PC-3 (cell line): ENCODE data around the gene CCDC80. TPM values are rescaled to one million over a fixed set of nuclear protein-coding genes. Genes with fewer than 3 reads are reported as not detected.

ENCODE experiments used
- ATAC-seq: fragments of 200-7000 bp; cut with Tn5 transposase; 2 replicates; pipeline ENCODE4 v1.9.1; 2020; ENCODE audit warnings: mild to moderate bottlenecking, moderate library complexity
- BruUV-seq: library from RNA; stranded (reverse); fragments of 400-500 nt; replicated peaks from 2 replicates; lab custom pipeline; 2021; lab: Mats Ljungman, UMichigan
- CTCF ChIA-PET: fragments of 300-600 bp; sonication (Branson Sonifier 250); formaldehyde crosslinking; loops from one replicate; lab custom pipeline; 2022; ENCODE audit warnings: antibody characterized with exemption; lab: Charles Lee
- POLR2A ChIA-PET: fragments of 300-600 bp; sonication (Branson Sonifier 250); formaldehyde crosslinking; loops from one replicate; lab custom pipeline; 2022; ENCODE audit warnings: antibody characterized with exemption; ENCODE audit not compliant: unreplicated experiment; lab: Charles Lee
- DNase-seq: peaks from one replicate; pipeline ENCODE4 v3.0.0-alpha.2; 2015
- H2AFZ ChIP-seq: fragments of 300-600 bp; sonication (generic); 2 replicates; pipeline ENCODE4 v1.6.0; 2016; ENCODE audit warnings: antibody characterized with exemption, low read length
- H3F3A ChIP-seq: fragments of 300-600 bp; sonication (generic); one replicate; pipeline ENCODE4 v1.6.0; 2017; ENCODE audit warnings: antibody characterized with exemption, low read length, control low read depth, mild to moderate bottlenecking; ENCODE audit not compliant: unreplicated experiment
- H3K27ac ChIP-seq: fragments of 300-600 bp; sonication (generic); 2 replicates; pipeline ENCODE4 v1.5.1; 2016; ENCODE audit warnings: mild to moderate bottlenecking, low read length
- H3K27me3 ChIP-seq: fragments of 300-600 bp; sonication (generic); 2 replicates; pipeline ENCODE4 v1.6.1; 2016; ENCODE audit warnings: low read length, mixed read lengths
- H3K36me3 ChIP-seq: fragments of 300-600 bp; sonication (generic); 2 replicates; pipeline ENCODE4 v1.6.1; 2016; ENCODE audit warnings: low read depth, mixed run types, low read length, mixed read lengths
- H3K4me1 ChIP-seq: fragments of 300-600 bp; sonication (generic); 2 replicates; pipeline ENCODE4 v1.5.1; 2016; ENCODE audit warnings: low read length; ENCODE audit not compliant: insufficient read depth
- H3K4me2 ChIP-seq: fragments of 300-600 bp; sonication (generic); 2 replicates; pipeline ENCODE4 v1.6.0; 2016; ENCODE audit warnings: low read length
- H3K4me3 ChIP-seq: fragments of 300-600 bp; sonication (generic); 2 replicates; pipeline ENCODE4 v1.5.1; 2016; ENCODE audit warnings: mild to moderate bottlenecking, low read length, mixed read lengths
- H3K79me2 ChIP-seq: fragments of 300-600 bp; sonication (generic); 2 replicates; pipeline ENCODE4 v1.6.1; 2017; ENCODE audit warnings: low read length, mixed read lengths
- H3K9ac ChIP-seq: fragments of 300-600 bp; sonication (generic); 2 replicates; pipeline ENCODE4 v1.6.0; 2016; ENCODE audit warnings: mild to moderate bottlenecking, low read length
- H3K9me2 ChIP-seq: fragments of 300-600 bp; sonication (generic); replicated peaks from 2 replicates; pipeline ENCODE4 v1.6.1; 2016; ENCODE audit warnings: mixed run types, low read length, mixed read lengths
- H3K9me3 ChIP-seq: fragments of 300-600 bp; sonication (generic); 2 replicates; pipeline ENCODE4 v1.6.1; 2016; ENCODE audit warnings: low read length, mixed read lengths
- H4K20me1 ChIP-seq: fragments of 300-600 bp; sonication (generic); 2 replicates; pipeline ENCODE4 v1.6.1; 2016; ENCODE audit warnings: low read length, mixed read lengths
- EZH2 ChIP-seq: fragments of 300-600 bp; sonication (generic); IDR thresholded peaks from one replicate; pipeline ENCODE4 v1.6.1; 2017; ENCODE audit warnings: antibody characterized with exemption, mild to moderate bottlenecking, low read length; ENCODE audit not compliant: unreplicated experiment
- EZH2phosphoT487 ChIP-seq: fragments of 300-600 bp; sonication (generic); IDR thresholded peaks from 2 replicates; pipeline ENCODE4 v1.6.1; 2018; ENCODE audit warnings: mild to moderate bottlenecking, antibody characterized with exemption, low read length, borderline replicate concordance
- intact Hi-C: fragments of 100-400 bp; cut with micrococcal nuclease; formaldehyde crosslinking; loops from 2 replicates; pipeline ENCODE4 v1.9.0; 2023
- total RNA-seq: library from RNA; depleted of rRNA; stranded (reverse); fragments of >200 nt; gene quantifications from 2 replicates; pipeline ENCODE4 v1.2.3, GENCODE V29; 2014; rRNA removed
- TF ChIP-seq, protein P1 (sequence below): fragments of 300-600 bp; sonication (generic); conservative IDR thresholded peaks from 2 replicates; pipeline ENCODE4 v1.5.1; 2017; ENCODE audit warnings: antibody characterized with exemption, low read depth, mild to moderate bottlenecking, low read length

The CCDC80 gene
- total RNA-seq, 1 experiment from 2014 or later, result 17.0 TPM

DNA sequence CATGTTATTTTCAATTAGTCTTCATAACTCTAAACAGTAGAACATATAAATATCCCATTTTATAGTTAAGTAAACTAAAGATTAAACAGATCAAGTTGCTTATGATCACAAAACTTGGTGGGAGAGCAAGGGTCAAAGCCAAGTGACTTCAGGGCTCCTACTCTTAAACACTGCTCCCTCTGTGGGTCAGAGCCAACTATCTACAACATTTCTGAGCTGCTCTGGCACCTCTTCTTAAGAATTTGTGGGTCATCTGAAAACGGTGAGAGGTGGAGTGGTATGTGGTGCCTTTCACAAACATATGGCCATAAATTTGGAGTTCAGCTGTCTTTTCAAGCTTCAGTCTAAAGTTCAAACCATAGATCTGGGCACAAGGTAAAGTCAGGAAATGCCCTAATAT is 90.1 kb downstream of the CCDC80 start:
- TF ChIP-seq, protein P1, sequence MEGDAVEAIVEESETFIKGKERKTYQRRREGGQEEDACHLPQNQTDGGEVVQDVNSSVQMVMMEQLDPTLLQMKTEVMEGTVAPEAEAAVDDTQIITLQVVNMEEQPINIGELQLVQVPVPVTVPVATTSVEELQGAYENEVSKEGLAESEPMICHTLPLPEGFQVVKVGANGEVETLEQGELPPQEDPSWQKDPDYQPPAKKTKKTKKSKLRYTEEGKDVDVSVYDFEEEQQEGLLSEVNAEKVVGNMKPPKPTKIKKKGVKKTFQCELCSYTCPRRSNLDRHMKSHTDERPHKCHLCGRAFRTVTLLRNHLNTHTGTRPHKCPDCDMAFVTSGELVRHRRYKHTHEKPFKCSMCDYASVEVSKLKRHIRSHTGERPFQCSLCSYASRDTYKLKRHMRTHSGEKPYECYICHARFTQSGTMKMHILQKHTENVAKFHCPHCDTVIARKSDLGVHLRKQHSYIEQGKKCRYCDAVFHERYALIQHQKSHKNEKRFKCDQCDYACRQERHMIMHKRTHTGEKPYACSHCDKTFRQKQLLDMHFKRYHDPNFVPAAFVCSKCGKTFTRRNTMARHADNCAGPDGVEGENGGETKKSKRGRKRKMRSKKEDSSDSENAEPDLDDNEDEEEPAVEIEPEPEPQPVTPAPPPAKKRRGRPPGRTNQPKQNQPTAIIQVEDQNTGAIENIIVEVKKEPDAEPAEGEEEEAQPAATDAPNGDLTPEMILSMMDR, result no peak; the same call in 1 of the 2 replicates
- TF ChIP-seq EZH2 (no peak), EZH2phosphoT487 (no peak)
- Histone ChIP-seq H3K27me3 (no peaks in the 10 kb centered on the region), H3K9me2 (no peaks in the 10 kb centered on the region), H2AFZ (no peak overlapping the region), H3K79me2 (peaks cover 52% of the 10 kb centered on the region), H3K4me1 (peaks cover 25% of the 10 kb centered on the region), H3F3A (peaks cover 8% of the 10 kb centered on the region), H3K9me3 (no peaks in the 10 kb centered on the region), H3K4me2 (no peak overlapping the region), H4K20me1 (peaks cover 19% of the 10 kb centered on the region; the same call in 1 of the 2 replicates), H3K4me3 (no peak overlapping the region), H3K9ac (no peak overlapping the region), H3K36me3 (peaks cover 21% of the 10 kb centered on the region; the same call in 1 of the 2 replicates), H3K27ac (no peak overlapping the region)
- no peak for DNase-seq
- POLR2A ChIA-PET, result no interaction called here
- intact Hi-C loops, result no loop called here
- ATAC-seq, result no peak
- CTCF ChIA-PET, result no interaction called here
- BruUV-seq, result no TSS peak

Other genes with a start within 250 kb of the CCDC80 start
- not detected in 2 replicates for gene BTLA, start 141.7 kb downstream of the CCDC80 start, total RNA-seq
- gene ATG3, start 79.2 kb downstream of the CCDC80 start, total RNA-seq, result 117 and 120 TPM in 2 replicates
- gene SLC35A5, start 79.1 kb downstream of the CCDC80 start, total RNA-seq, result 16.0 and 17.7 TPM in 2 replicates
- not detected in 2 replicates for gene CD200R1L, start 205.7 kb upstream of the CCDC80 start, total RNA-seq